ENCODE results near the gene FRMD5.

GRCh38 chr15:44084770-44085169 is 110.3 kb downstream of the FRMD5 start:
- no peak for TF ChIP-seq CTCF (IDR thresholded peaks at IDR 0.05)
- TF ChIP-seq ZFX (IDR thresholded peaks at IDR 0.05; ENCODE audit: borderline replicate concordance), result no peak
